Nephron progenitor cell (in vitro differentiated cells): ENCODE results near the gene NOA1.

Experiments used
- DNase-seq: peaks from one replicate; pipeline ENCODE4 v3.0.0; 2021
- H3K27ac Mint-ChIP-seq: 2 replicates; pipeline ENCODE4 v1.8.0; 2021; ENCODE audit warnings: mild to moderate bottlenecking, moderate library complexity, mixed read lengths
- H3K27me3 Mint-ChIP-seq: 2 replicates; pipeline ENCODE4 v1.8.0; 2021; ENCODE audit warnings: mild to moderate bottlenecking, low read depth, mixed read lengths; ENCODE audit not compliant: poor library complexity
- H3K36me3 Mint-ChIP-seq: 2 replicates; pipeline ENCODE4 v1.8.0; 2021; ENCODE audit warnings: low read depth, mixed read lengths
- H3K4me1 Mint-ChIP-seq: 2 replicates; pipeline ENCODE4 v1.8.0; 2021; ENCODE audit warnings: mixed read lengths
- H3K4me3 Mint-ChIP-seq: 2 replicates; pipeline ENCODE4 v1.8.0; 2021; ENCODE audit warnings: mild to moderate bottlenecking, moderate library complexity, mixed read lengths
- H3K9me3 Mint-ChIP-seq: 2 replicates; pipeline ENCODE4 v1.8.0; 2021; ENCODE audit warnings: mild to moderate bottlenecking, moderate library complexity, mixed read lengths
- TF ChIP-seq, protein P1 (sequence below): fragments of 200-600 bp; sonication (generic); IDR thresholded peaks from 2 replicates; pipeline ENCODE4 v1.5.0; 2021; ENCODE audit warnings: antibody characterized with exemption

NOA1 gene

DNA sequence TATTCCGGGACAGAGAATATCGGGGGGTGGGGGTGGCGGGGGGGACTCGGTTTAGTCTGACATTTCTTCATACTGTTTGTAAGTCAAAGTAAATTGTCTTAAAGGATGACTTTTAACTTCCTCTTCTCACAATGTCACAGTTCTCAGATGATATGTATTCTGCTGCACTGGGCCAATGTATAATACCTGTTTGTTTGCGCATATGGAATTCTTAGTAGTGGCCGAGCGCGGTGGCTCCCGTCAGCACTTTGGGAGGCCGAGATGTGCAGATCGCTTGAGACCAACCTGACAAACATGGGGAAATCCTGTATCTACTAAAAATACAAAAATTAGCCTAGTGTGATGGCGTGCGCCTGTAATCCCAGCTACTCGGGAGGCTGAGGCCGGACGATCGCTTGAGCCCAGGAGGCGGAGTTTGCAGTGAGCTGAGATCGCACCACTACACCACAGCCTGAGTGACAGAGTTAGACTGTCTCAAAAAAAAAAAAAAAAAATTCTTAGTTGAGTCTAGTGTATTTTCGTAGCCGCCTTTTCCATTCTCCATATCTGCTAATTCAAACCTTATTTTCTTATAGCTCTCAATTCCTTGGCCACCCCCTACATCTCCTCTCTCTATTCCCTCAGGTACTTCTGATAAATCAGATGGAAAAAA lies 2.1 kb upstream of the NOA1 start:
- DNase-seq = peak; percentile 33
- TF ChIP-seq, protein P1, sequence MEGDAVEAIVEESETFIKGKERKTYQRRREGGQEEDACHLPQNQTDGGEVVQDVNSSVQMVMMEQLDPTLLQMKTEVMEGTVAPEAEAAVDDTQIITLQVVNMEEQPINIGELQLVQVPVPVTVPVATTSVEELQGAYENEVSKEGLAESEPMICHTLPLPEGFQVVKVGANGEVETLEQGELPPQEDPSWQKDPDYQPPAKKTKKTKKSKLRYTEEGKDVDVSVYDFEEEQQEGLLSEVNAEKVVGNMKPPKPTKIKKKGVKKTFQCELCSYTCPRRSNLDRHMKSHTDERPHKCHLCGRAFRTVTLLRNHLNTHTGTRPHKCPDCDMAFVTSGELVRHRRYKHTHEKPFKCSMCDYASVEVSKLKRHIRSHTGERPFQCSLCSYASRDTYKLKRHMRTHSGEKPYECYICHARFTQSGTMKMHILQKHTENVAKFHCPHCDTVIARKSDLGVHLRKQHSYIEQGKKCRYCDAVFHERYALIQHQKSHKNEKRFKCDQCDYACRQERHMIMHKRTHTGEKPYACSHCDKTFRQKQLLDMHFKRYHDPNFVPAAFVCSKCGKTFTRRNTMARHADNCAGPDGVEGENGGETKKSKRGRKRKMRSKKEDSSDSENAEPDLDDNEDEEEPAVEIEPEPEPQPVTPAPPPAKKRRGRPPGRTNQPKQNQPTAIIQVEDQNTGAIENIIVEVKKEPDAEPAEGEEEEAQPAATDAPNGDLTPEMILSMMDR = no peak
- Mint-ChIP-seq H3K4me1 (peaks cover 48% of the 10 kb centered on the region), H3K27me3 (peaks cover 4% of the 10 kb centered on the region), H3K36me3 (peaks cover 12% of the 10 kb centered on the region), H3K9me3 (no peaks in the 10 kb centered on the region), H3K27ac (peak overlapping the region; percentile 100), H3K4me3 (peak overlapping the region; percentile 100)

DNA sequence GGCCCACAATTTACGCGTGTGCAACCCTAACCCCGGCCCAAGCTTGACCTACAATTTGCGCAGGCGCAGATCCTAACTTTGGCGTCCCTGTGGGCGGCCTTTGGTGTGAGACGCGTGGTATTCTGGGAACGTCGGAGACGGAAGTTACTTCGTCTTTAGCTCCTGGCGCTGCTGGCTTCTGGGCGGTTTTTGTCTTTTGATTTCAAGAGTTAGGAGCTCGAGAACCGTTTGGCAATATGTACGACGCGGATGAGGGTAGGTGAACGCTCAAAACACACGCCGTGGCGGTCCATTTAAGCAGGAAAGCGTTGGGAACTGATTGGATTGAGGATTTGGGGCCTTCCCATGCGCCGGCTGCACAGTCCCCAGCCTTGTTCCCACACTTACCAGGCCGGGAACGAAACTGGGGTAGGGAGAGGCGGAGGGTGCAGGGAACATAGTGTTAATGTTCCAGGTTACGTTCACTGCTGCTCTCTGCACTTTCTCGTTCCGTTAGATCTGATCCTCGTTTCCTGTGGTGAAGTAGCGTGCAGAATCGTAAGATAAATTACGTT lies 1.4 kb upstream of the NOA1 start, which contains the start of gene POLR2B:
Gene POLR2B (plus strand): TSS at position 147 of the 554 bp plus-strand sequence. CDS start 90 bp downstream, at position 237.
- peaks cover 4% of the 10 kb centered on the region for H3K27me3 Mint-ChIP-seq
- peaks cover 52% of the 10 kb centered on the region for H3K4me1 Mint-ChIP-seq
- H3K36me3 Mint-ChIP-seq = peaks cover 17% of the 10 kb centered on the region
- H3K4me3 Mint-ChIP-seq = peak within 1 kb of the TSS; percentile 100
- DNase-seq = peak; percentile 94
- H3K27ac Mint-ChIP-seq = peak within 1 kb of the TSS; percentile 100
- H3K9me3 Mint-ChIP-seq = peaks cover 3% of the 10 kb centered on the region
- TF ChIP-seq, protein P1 = no peak

DNA sequence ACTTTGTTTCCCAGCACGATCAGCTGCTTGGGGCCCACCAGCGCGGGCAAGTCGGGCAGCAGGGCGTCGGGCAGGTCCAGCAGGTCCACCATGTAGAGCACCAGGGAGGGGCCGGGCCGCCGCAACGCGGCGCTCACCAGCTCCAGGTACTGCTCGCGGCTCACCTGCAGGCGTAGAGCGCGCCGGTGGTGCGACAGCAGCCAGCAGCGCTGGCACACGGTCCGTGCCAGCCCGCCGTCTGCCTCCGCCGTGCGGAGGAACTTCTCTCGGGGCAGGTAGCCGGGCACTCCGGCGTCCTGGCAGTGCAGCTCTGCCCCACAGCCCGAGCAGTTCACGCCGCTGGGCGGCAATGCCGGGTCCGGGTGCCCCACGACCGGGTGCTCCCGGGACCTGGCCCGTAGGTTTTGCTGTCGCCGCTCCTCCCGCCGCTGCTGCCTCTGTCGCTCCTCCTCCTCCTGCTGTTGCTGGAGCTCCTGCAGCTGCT lies 527 bp downstream of the NOA1 start:
- peak; percentile 55 for DNase-seq
- H3K4me3 Mint-ChIP-seq = peak overlapping the region; percentile 100
- peaks cover 4% of the 10 kb centered on the region for H3K27me3 Mint-ChIP-seq
- TF ChIP-seq, protein P1 = no peak
- peak overlapping the region; percentile 99 for H3K27ac Mint-ChIP-seq
- peaks cover 46% of the 10 kb centered on the region for H3K4me1 Mint-ChIP-seq
- H3K36me3 Mint-ChIP-seq = peaks cover 29% of the 10 kb centered on the region
- H3K9me3 Mint-ChIP-seq = peaks cover 21% of the 10 kb centered on the region

DNA sequence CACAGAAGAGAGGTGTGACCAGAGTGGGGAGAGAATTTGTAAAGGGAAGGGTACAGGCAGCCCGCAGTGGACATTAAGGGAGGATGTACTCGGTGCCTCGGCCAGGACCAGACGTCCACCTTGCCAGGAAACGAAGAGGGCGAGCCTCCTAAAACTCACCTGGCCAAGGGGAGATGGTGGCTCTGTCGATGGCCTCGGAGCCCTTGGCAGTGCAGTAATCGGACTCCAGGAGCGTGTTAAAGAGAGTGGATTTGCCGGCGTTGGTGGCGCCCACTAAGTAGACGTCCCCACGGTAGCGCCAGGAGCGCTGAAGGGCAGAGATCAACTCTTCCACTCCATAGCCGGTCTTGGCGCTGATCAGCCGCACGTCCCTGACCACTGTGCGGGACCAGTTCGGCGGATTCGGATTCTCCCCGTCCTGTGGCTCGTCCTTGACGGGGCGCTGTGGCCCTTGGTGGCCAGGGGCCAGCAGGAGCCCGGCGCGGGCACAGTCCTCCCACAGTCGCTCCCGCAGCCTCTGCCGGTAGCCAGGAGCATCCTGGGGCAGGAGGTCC lies 1.0 kb downstream of the NOA1 start:
- Mint-ChIP-seq H3K27ac (no peak overlapping the region), H3K4me1 (peaks cover 41% of the 10 kb centered on the region), H3K36me3 (peaks cover 30% of the 10 kb centered on the region), H3K27me3 (peaks cover 4% of the 10 kb centered on the region), H3K9me3 (peaks cover 21% of the 10 kb centered on the region), H3K4me3 (peak overlapping the region; percentile 100)
- TF ChIP-seq, protein P1 = no peak
- peak; percentile 36 for DNase-seq

DNA sequence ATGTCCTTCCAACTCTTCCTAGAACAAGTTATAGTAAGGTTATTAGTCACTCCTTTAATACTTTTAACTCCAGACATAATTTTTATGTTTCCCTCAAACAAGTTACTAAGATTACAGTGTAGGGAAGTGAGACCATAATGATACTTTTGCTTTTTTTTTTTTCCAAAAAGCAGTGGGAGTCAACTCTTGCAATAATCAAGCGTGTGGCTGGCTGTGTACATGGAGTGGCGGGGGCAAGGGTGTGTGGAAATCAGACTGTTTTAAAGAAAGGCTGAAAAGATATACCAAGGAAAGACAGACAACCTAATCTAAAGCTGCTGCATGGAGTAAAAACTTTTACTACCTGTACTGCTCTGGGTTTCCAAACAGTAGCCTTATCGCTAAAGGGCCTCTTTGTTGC lies 4.1 kb downstream of the NOA1 start:
- Mint-ChIP-seq H3K36me3 (peaks cover 54% of the 10 kb centered on the region), H3K27me3 (peaks cover 4% of the 10 kb centered on the region), H3K27ac (no peak overlapping the region), H3K4me3 (no peak overlapping the region), H3K4me1 (peaks cover 19% of the 10 kb centered on the region), H3K9me3 (peaks cover 21% of the 10 kb centered on the region)
- no peak for DNase-seq
- TF ChIP-seq, protein P1 = no peak
